ENCODE data around the gene DDC. TPM values are rescaled to one million over a fixed set of nuclear protein-coding genes. Genes with fewer than 3 reads are reported as not detected.

Gene DDC
- total and polyA plus RNA-seq, 9 donors: 0.24 to 3.3 (median 0.72) TPM

GRCh38 chr7:50467817-50468610 lies 97.2 kb downstream of the DDC start:
- Histone ChIP-seq H3K4me3 (no peak overlapping the region), H3K4me1 (ENCODE audit: insufficient read depth) (no peaks in the 10 kb centered on the region), H3K27ac (no peak overlapping the region), H3K36me3 (no peaks in the 10 kb centered on the region), H3K9me3 (no peaks in the 10 kb centered on the region), H3K27me3 (no peaks in the 10 kb centered on the region)
- 4 to 8% (median 4%) methylated on average over 30 of the region's 30 CpGs for WGBS, 3 donors
- no peak for TF ChIP-seq EP300 (IDR thresholded peaks at IDR 0.05)
- peak; percentile 81 to 95 (median 92) for TF ChIP-seq CTCF (IDR thresholded peaks at IDR 0.05)
- peak; percentile 78 to 94 (median 88) for DNase-seq
- intact Hi-C loops (cut with DNase I): loop anchor here (2.0 to 5.0 kb wide), 5 partner anchors 204 to 694 kb away; no protein-coding TSS in a partner anchor

GRCh38 chr7:50466815-50467585 lies 98.2 kb downstream of the DDC start:
- Histone ChIP-seq H3K4me1 (ENCODE audit: insufficient read depth) (no peaks in the 10 kb centered on the region), H3K4me3 (no peak overlapping the region), H3K9me3 (no peaks in the 10 kb centered on the region), H3K36me3 (no peaks in the 10 kb centered on the region), H3K27ac (no peak overlapping the region), H3K27me3 (no peaks in the 10 kb centered on the region)
- TF ChIP-seq EP300 (IDR thresholded peaks at IDR 0.05) (no peak), POLR2A (IDR thresholded peaks at IDR 0.05) (no peak), CTCF (IDR thresholded peaks at IDR 0.05) (no peak)
- 91 to 96% (median 95%) methylated on average over 11 of the region's 11 CpGs for WGBS, 3 donors
- no peak for DNase-seq
- intact Hi-C loops (cut with DNase I): loop anchor here (5.0 kb wide), 4 partner anchors 205 to 695 kb away; no protein-coding TSS in a partner anchor

- no peaks in the 10 kb centered on the region for H3K4me1 ChIP-seq (ENCODE audit: insufficient read depth)
Measured at GRCh38 chr7:50463035-50463434, 102.2 kb downstream of the DDC start.

More at GRCh38 chr7:50463035-50463434, 102.2 kb downstream of the DDC start:
- WGBS, 3 donors: 89 to 95% (median 93%) methylated on average over 13 of the region's 13 CpGs
- intact Hi-C loops (cut with DNase I): loop anchor here in 1 of 4 donors (5.0 kb wide), 1 partner anchor 329 kb away; no protein-coding TSS in a partner anchor
- Histone ChIP-seq H3K9me3 (no peaks in the 10 kb centered on the region), H3K27me3 (no peaks in the 10 kb centered on the region), H3K36me3 (no peaks in the 10 kb centered on the region), H3K4me3 (no peak overlapping the region), H3K27ac (no peak overlapping the region)
- no peak for DNase-seq
- TF ChIP-seq POLR2A (IDR thresholded peaks at IDR 0.05) (no peak), CTCF (IDR thresholded peaks at IDR 0.05) (no peak), EP300 (IDR thresholded peaks at IDR 0.05) (no peak)

Data from ovary (tissue), 9 donors.